Measurements from ENCODE around the gene TNN. TPM values are rescaled to one million over a fixed set of nuclear protein-coding genes. Genes with fewer than 3 reads are reported as not detected.
"Not testable (repeated sequence)": the region's sequence is repeated elsewhere in the genome, so short reads cannot be mapped to it uniquely, and the experiment has no call there.

TNN gene
- total RNA-seq, 2 donors from 2014 or later = under 0.01 TPM; not detected in 1

- DNase-seq (no peak), ATAC-seq (no peak)
- 82 to 91% methylated on average over 9 of the region's 9 CpGs for WGBS, 2 donors
- Histone ChIP-seq H3K9me3 (no peaks in the 10 kb centered on the region), H3K36me3 (replicated peaks in 1 of 2; ENCODE audit: insufficient read depth in 1 of 2, low read depth in 2 of 2) (no peaks in the 10 kb centered on the region), H3K27ac (no peak overlapping the region), H3K4me1 (no peaks in the 10 kb centered on the region), H3K4me3 (no peak overlapping the region), H3K27me3 (no peaks in the 10 kb centered on the region)
- intact Hi-C loops (cut with DNase I) = no loop called here
- TF ChIP-seq, protein P1, sequence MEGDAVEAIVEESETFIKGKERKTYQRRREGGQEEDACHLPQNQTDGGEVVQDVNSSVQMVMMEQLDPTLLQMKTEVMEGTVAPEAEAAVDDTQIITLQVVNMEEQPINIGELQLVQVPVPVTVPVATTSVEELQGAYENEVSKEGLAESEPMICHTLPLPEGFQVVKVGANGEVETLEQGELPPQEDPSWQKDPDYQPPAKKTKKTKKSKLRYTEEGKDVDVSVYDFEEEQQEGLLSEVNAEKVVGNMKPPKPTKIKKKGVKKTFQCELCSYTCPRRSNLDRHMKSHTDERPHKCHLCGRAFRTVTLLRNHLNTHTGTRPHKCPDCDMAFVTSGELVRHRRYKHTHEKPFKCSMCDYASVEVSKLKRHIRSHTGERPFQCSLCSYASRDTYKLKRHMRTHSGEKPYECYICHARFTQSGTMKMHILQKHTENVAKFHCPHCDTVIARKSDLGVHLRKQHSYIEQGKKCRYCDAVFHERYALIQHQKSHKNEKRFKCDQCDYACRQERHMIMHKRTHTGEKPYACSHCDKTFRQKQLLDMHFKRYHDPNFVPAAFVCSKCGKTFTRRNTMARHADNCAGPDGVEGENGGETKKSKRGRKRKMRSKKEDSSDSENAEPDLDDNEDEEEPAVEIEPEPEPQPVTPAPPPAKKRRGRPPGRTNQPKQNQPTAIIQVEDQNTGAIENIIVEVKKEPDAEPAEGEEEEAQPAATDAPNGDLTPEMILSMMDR (IDR thresholded peaks at IDR 0.05) = no peak
- no peak for TF ChIP-seq POLR2A (IDR thresholded peaks at IDR 0.05)
Observed at GRCh38 chr1:175097361-175097760, 29.7 kb downstream of the TNN start.

- DNase-seq (no peak), ATAC-seq (no peak)
- Histone ChIP-seq H3K4me1 (no peaks in the 10 kb centered on the region), H3K9me3 (no peaks in the 10 kb centered on the region), H3K4me3 (no peak overlapping the region), H3K36me3 (replicated peaks in 1 of 2; ENCODE audit: insufficient read depth in 1 of 2, low read depth in 2 of 2) (no peaks in the 10 kb centered on the region), H3K27ac (no peak overlapping the region), H3K27me3 (no peaks in the 10 kb centered on the region)
- TF ChIP-seq, protein P1 (IDR thresholded peaks at IDR 0.05) = no peak
- TF ChIP-seq POLR2A (IDR thresholded peaks at IDR 0.05) = no peak
- WGBS, 2 donors = 50 to 53% methylated on average over 2 of the region's 2 CpGs
- intact Hi-C loops (cut with DNase I) = no loop called here
Observed at GRCh38 chr1:175099916-175100315, 32.3 kb downstream of the TNN start.

- H3K4me1 ChIP-seq; H3K36me3 ChIP-seq (replicated peaks in 1 of 2; ENCODE audit: insufficient read depth in 1 of 2, low read depth in 2 of 2); H3K27ac ChIP-seq; H3K4me3 ChIP-seq; H3K27me3 ChIP-seq; H3K9me3 ChIP-seq; ATAC-seq; intact Hi-C loops (cut with DNase I); DNase-seq: not testable (repeated sequence)
- 98 to 100% methylated on average over 2 to 19 of the region's 21 CpGs for WGBS, 2 donors
Observed at GRCh38 chr1:175102166-175102565, 34.5 kb downstream of the TNN start.

- DNase-seq; ATAC-seq; H3K4me3 ChIP-seq; H3K9me3 ChIP-seq; H3K36me3 ChIP-seq (replicated peaks in 1 of 2; ENCODE audit: insufficient read depth in 1 of 2, low read depth in 2 of 2); H3K27ac ChIP-seq; intact Hi-C loops (cut with DNase I); H3K4me1 ChIP-seq; H3K27me3 ChIP-seq: not testable (repeated sequence)
- 82 to 84% methylated on average over 11 to 15 of the region's 15 CpGs for WGBS, 2 donors
Observed at GRCh38 chr1:175106536-175106935, 38.9 kb downstream of the TNN start.

- H3K4me3 ChIP-seq; H3K36me3 ChIP-seq (replicated peaks in 1 of 2; ENCODE audit: insufficient read depth in 1 of 2, low read depth in 2 of 2); H3K4me1 ChIP-seq; DNase-seq; H3K27me3 ChIP-seq; H3K27ac ChIP-seq; H3K9me3 ChIP-seq; ATAC-seq; intact Hi-C loops (cut with DNase I): not testable (repeated sequence)
- 90 to 100% methylated on average over 9 to 19 of the region's 25 CpGs for WGBS, 2 donors
Observed at GRCh38 chr1:175108331-175108820, 40.7 kb downstream of the TNN start.

- WGBS, 2 donors = 68 to 71% methylated on average over 1 to 2 of the region's 2 CpGs
- H3K9me3 ChIP-seq = no peaks in the 10 kb centered on the region
- no peaks in the 10 kb centered on the region for H3K27me3 ChIP-seq
- no peaks in the 10 kb centered on the region for H3K4me1 ChIP-seq
- intact Hi-C loops (cut with DNase I) = loop anchor here (5.0 kb wide), 1 partner anchor 78 kb away; no protein-coding TSS in a partner anchor
- H3K27ac ChIP-seq = no peak overlapping the region
- ATAC-seq (no peak), DNase-seq (no peak)
- TF ChIP-seq, protein P1 (IDR thresholded peaks at IDR 0.05) = no peak
- no peak for TF ChIP-seq POLR2A (IDR thresholded peaks at IDR 0.05)
- H3K4me3 ChIP-seq = no peak overlapping the region
- H3K36me3 ChIP-seq (replicated peaks in 1 of 2; ENCODE audit: insufficient read depth in 1 of 2, low read depth in 2 of 2) = no peaks in the 10 kb centered on the region
Observed at GRCh38 chr1:175114996-175115395, 47.4 kb downstream of the TNN start.
